WERI-Rb-1 (cell line): ENCODE results near the gene SARS2.

Experiments used
- DNase-seq: peaks from one replicate; pipeline ENCODE4 v3.0.0-alpha.2; 2020
- H3K27ac ChIP-seq: fragments of 250-450 bp; sonication (Bioruptor Pico); 2 replicates; pipeline ENCODE4 v1.5.1; 2020; ENCODE audit warnings: mild to moderate bottlenecking, moderate library complexity
- H3K27me3 ChIP-seq: fragments of 250-450 bp; sonication (Bioruptor Pico); 2 replicates; pipeline ENCODE4 v1.5.1; 2021; ENCODE audit warnings: mild to moderate bottlenecking, low read depth, moderate library complexity; ENCODE audit not compliant: insufficient read depth, severe bottlenecking
- H3K36me3 ChIP-seq: fragments of 250-450 bp; sonication (Bioruptor Pico); 2 replicates; pipeline ENCODE4 v1.5.1; 2020; ENCODE audit warnings: mild to moderate bottlenecking, moderate library complexity
- H3K4me3 ChIP-seq: 2 replicates; pipeline ENCODE4 v1.5.1; 2011; ENCODE audit warnings: low read depth, mild to moderate bottlenecking, control low read depth, low read length
- H3K9me3 ChIP-seq: fragments of 250-450 bp; sonication (Bioruptor Pico); 2 replicates; pipeline ENCODE4 v1.5.1; 2021; ENCODE audit warnings: mild to moderate bottlenecking, moderate library complexity; ENCODE audit not compliant: severe bottlenecking
- CTCF ChIP-seq: IDR thresholded peaks from 2 replicates; pipeline ENCODE4 v1.5.1; 2011; ENCODE audit warnings: low read depth, mild to moderate bottlenecking, control low read depth, inconsistent platforms, low read length

Gene SARS2

GRCh38 chr19:38951187-38951586 is 20.6 kb upstream of the SARS2 start:
- no peaks in the 10 kb centered on the region for H3K9me3 ChIP-seq
- H3K27ac ChIP-seq, result no peak overlapping the region
- H3K27me3 ChIP-seq, result no peaks in the 10 kb centered on the region
- DNase-seq, result no peak
- peaks cover 40% of the 10 kb centered on the region for H3K36me3 ChIP-seq
- TF ChIP-seq CTCF, result no peak
- no peak overlapping the region for H3K4me3 ChIP-seq

- Histone ChIP-seq H3K27ac (no peak overlapping the region), H3K36me3 (peaks cover 44% of the 10 kb centered on the region), H3K27me3 (no peaks in the 10 kb centered on the region), H3K9me3 (no peaks in the 10 kb centered on the region), H3K4me3 (no peak overlapping the region)
- TF ChIP-seq CTCF, result no peak
- DNase-seq, result no peak
These were observed 19.2 kb upstream of the SARS2 start for GRCh38 chr19:38949580-38950367.

- no peak overlapping the region for H3K4me3 ChIP-seq
- TF ChIP-seq CTCF, result no peak
- no peaks in the 10 kb centered on the region for H3K9me3 ChIP-seq
- H3K27me3 ChIP-seq, result no peaks in the 10 kb centered on the region
- no peak overlapping the region for H3K27ac ChIP-seq
- H3K36me3 ChIP-seq, result peaks cover 52% of the 10 kb centered on the region
- no peak for DNase-seq
These were observed 15.9 kb upstream of the SARS2 start for GRCh38 chr19:38946229-38947010.

GRCh38 chr19:38945562-38946228 is 15.1 kb upstream of the SARS2 start:
- DNase-seq, result no peak
- TF ChIP-seq CTCF, result no peak
- H3K27ac ChIP-seq, result no peak overlapping the region
- no peaks in the 10 kb centered on the region for H3K27me3 ChIP-seq
- no peak overlapping the region for H3K4me3 ChIP-seq
- no peaks in the 10 kb centered on the region for H3K9me3 ChIP-seq
- H3K36me3 ChIP-seq, result peaks cover 48% of the 10 kb centered on the region

- peaks cover 43% of the 10 kb centered on the region for H3K36me3 ChIP-seq
- no peak for DNase-seq
These were observed 14.5 kb upstream of the SARS2 start for GRCh38 chr19:38944981-38945506.

More at GRCh38 chr19:38944981-38945506, 14.5 kb upstream of the SARS2 start:
- Histone ChIP-seq H3K27me3 (no peaks in the 10 kb centered on the region), H3K9me3 (no peaks in the 10 kb centered on the region), H3K4me3 (no peak overlapping the region), H3K27ac (no peak overlapping the region)
- no peak for TF ChIP-seq CTCF
